NT2/D1 (cell line): ENCODE results near the gene UBQLNL.

Experiments used
- DNase-seq: peaks from one replicate; pipeline ENCODE4 v3.0.0-alpha.2; 2011; ENCODE audit warnings: low read depth, low spot score
- H3K27me3 ChIP-seq: 2 replicates; pipeline ENCODE4 v1.6.0; 2011; ENCODE audit warnings: mild to moderate bottlenecking; ENCODE audit not compliant: insufficient read length, insufficient read depth
- H3K36me3 ChIP-seq: 2 replicates; pipeline ENCODE4 v1.6.1; 2011; ENCODE audit warnings: mild to moderate bottlenecking, low read length, mixed read lengths; ENCODE audit not compliant: insufficient read depth, insufficient read length
- H3K4me1 ChIP-seq: 2 replicates; pipeline ENCODE4 v1.5.1; 2011; ENCODE audit not compliant: insufficient read depth, insufficient read length
- H3K4me3 ChIP-seq: 2 replicates; pipeline ENCODE4 v1.5.1; 2011; ENCODE audit warnings: low read depth; ENCODE audit not compliant: insufficient read length
- H3K9ac ChIP-seq: 2 replicates; pipeline ENCODE4 v1.6.0; 2011; ENCODE audit warnings: low read depth; ENCODE audit not compliant: insufficient read length
- H3K9me3 ChIP-seq: 2 replicates; pipeline ENCODE4 v1.5.1; 2011; ENCODE audit warnings: mild to moderate bottlenecking, low read length; ENCODE audit not compliant: insufficient read depth
- SUZ12 ChIP-seq: IDR thresholded peaks from 2 replicates; pipeline ENCODE4 v1.6.1; 2011; ENCODE audit not compliant: insufficient read length, insufficient read depth; ENCODE audit errors: extremely low read depth
- YY1 ChIP-seq: IDR thresholded peaks from 2 replicates; pipeline ENCODE4 v1.6.1; 2011; ENCODE audit not compliant: insufficient read length, insufficient read depth
- ZNF274 ChIP-seq: IDR thresholded peaks from 2 replicates; pipeline ENCODE4 v1.6.1; 2011; ENCODE audit warnings: mild to moderate bottlenecking, low read depth, low read length

UBQLNL gene

GRCh38 chr11:5516599-5516998 lies at the start of gene UBQLNL:
TSS of gene UBQLNL (minus strand) at chr11:5516699. CDS start at chr11:5516441, 258 bp downstream.
- TF ChIP-seq SUZ12 = no peak
- no peak for TF ChIP-seq ZNF274
- TF ChIP-seq YY1 = no peak
- no peaks in the 10 kb centered on the region for H3K27me3 ChIP-seq
- no peaks in the 10 kb centered on the region for H3K36me3 ChIP-seq
- H3K4me1 ChIP-seq = no peaks in the 10 kb centered on the region
- no peaks in the 10 kb centered on the region for H3K9me3 ChIP-seq
- H3K4me3 ChIP-seq = no peak within 1 kb of the TSS
- DNase-seq = no peak
- H3K9ac ChIP-seq = no peak within 1 kb of the TSS

- Histone ChIP-seq H3K4me1 (no peaks in the 10 kb centered on the region), H3K4me3 (no peak overlapping the region), H3K9me3 (no peaks in the 10 kb centered on the region), H3K9ac (no peak overlapping the region), H3K27me3 (no peaks in the 10 kb centered on the region), H3K36me3 (no peaks in the 10 kb centered on the region)
- DNase-seq = no peak
- no peak for TF ChIP-seq ZNF274
- no peak for TF ChIP-seq YY1
- TF ChIP-seq SUZ12 = no peak
Observed at GRCh38 chr11:5564259-5565019, 47.9 kb upstream of the UBQLNL start.

- no peaks in the 10 kb centered on the region for H3K27me3 ChIP-seq
- no peak for DNase-seq
- H3K9me3 ChIP-seq = no peaks in the 10 kb centered on the region
- H3K36me3 ChIP-seq = no peaks in the 10 kb centered on the region
- no peak overlapping the region for H3K9ac ChIP-seq
- H3K4me1 ChIP-seq = no peaks in the 10 kb centered on the region
- TF ChIP-seq SUZ12 (no peak), YY1 (no peak), ZNF274 (no peak)
- no peak overlapping the region for H3K4me3 ChIP-seq
Observed at GRCh38 chr11:5557751-5558150, 41.3 kb upstream of the UBQLNL start.

- DNase-seq = peak; percentile 16
Observed at GRCh38 chr11:5556596-5557188, 40.2 kb upstream of the UBQLNL start.

GRCh38 chr11:5553343-5553742 lies 36.8 kb upstream of the UBQLNL start:
- H3K27me3 ChIP-seq = no peaks in the 10 kb centered on the region
- H3K4me3 ChIP-seq = no peak overlapping the region
- no peaks in the 10 kb centered on the region for H3K4me1 ChIP-seq
- no peaks in the 10 kb centered on the region for H3K36me3 ChIP-seq
- TF ChIP-seq ZNF274 (no peak), YY1 (no peak), SUZ12 (no peak)
- H3K9ac ChIP-seq = no peak overlapping the region
- DNase-seq = no peak
- no peaks in the 10 kb centered on the region for H3K9me3 ChIP-seq

More at GRCh38 chr11:5556596-5557188, 40.2 kb upstream of the UBQLNL start:
- H3K4me3 ChIP-seq = no peak overlapping the region
- H3K27me3 ChIP-seq = no peaks in the 10 kb centered on the region
- TF ChIP-seq ZNF274 = no peak
- no peak for TF ChIP-seq SUZ12
- no peak for TF ChIP-seq YY1
- no peaks in the 10 kb centered on the region for H3K9me3 ChIP-seq
- H3K9ac ChIP-seq = no peak overlapping the region
- H3K4me1 ChIP-seq = no peaks in the 10 kb centered on the region
- H3K36me3 ChIP-seq = no peaks in the 10 kb centered on the region

- no peak for DNase-seq
- TF ChIP-seq ZNF274 = no peak
- no peak for TF ChIP-seq SUZ12
- no peak for TF ChIP-seq YY1
- no peaks in the 10 kb centered on the region for H3K4me1 ChIP-seq
- H3K36me3 ChIP-seq = no peaks in the 10 kb centered on the region
- no peak overlapping the region for H3K4me3 ChIP-seq
- H3K27me3 ChIP-seq = no peaks in the 10 kb centered on the region
- H3K9ac ChIP-seq = no peak overlapping the region
- H3K9me3 ChIP-seq = no peaks in the 10 kb centered on the region
Observed at GRCh38 chr11:5550440-5551095, 34.1 kb upstream of the UBQLNL start.

- H3K9me3 ChIP-seq = no peaks in the 10 kb centered on the region
- no peak for DNase-seq
- no peaks in the 10 kb centered on the region for H3K36me3 ChIP-seq
- H3K27me3 ChIP-seq = no peaks in the 10 kb centered on the region
- H3K9ac ChIP-seq = no peak within 1 kb of the TSS
- H3K4me3 ChIP-seq = no peak within 1 kb of the TSS
- no peaks in the 10 kb centered on the region for H3K4me1 ChIP-seq
- TF ChIP-seq SUZ12 (no peak), YY1 (no peak), ZNF274 (no peak)
Observed at GRCh38 chr11:5548440-5548839, 31.9 kb upstream of the UBQLNL start, which contains the start of gene OR52H1. TSS of gene OR52H1 (minus strand) at chr11:5548540. CDS start at chr11:5545505, 3,035 bp downstream.
